HCT116 (cell line): ENCODE data around the gene LRRK2. TPM values are rescaled to one million over a fixed set of nuclear protein-coding genes. Genes with fewer than 3 reads are reported as not detected.

ENCODE experiments used
- ATAC-seq: fragments of 200-7000 bp; cut with Tn5 transposase; 2 replicates; pipeline ENCODE4 v1.9.1; 2020; ENCODE audit warnings: mild to moderate bottlenecking, moderate library complexity
- BruUV-seq: library from RNA; stranded (reverse); fragments of 400-500 nt; replicated peaks from 2 replicates; lab custom pipeline; 2021; lab: Mats Ljungman, UMichigan
- CTCF ChIA-PET: fragments of 300-600 bp; sonication (Branson Sonifier 250); formaldehyde crosslinking; loops from one replicate; lab custom pipeline; 2021; ENCODE audit warnings: antibody characterized with exemption; lab: Charles Lee
- POLR2A ChIA-PET: fragments of 300-600, 350-600 bp; sonication (Branson Sonifier 250); formaldehyde crosslinking; loops from one replicate; lab custom pipeline; 2021; ENCODE audit warnings: antibody characterized with exemption; lab: Charles Lee
- RAD21 ChIA-PET, 2 experiments: fragments of 300-600 bp; sonication (Branson Sonifier 250); formaldehyde crosslinking; loops; one replicate each; lab custom pipeline; 2023; ENCODE audit warnings: low total read pairs in 2 of 2; ENCODE audit not compliant: uncharacterized antibody in 2 of 2, unreplicated experiment in 2 of 2, low non-redundant PET in 1 of 2; lab: Charles Lee
- DNase-seq: peaks from one replicate; pipeline ENCODE4 v3.0.0-alpha.2; 2010; ENCODE audit warnings: low read depth, low spot score
- H2AFZ ChIP-seq: fragments of 200-600 bp; shearing (Covaris generic), sonication (generic); 2 replicates; pipeline ENCODE4 v1.6.1; 2017; ENCODE audit warnings: low read depth, mixed run types, mixed read lengths, antibody characterized with exemption, low read length; ENCODE audit not compliant: poor library complexity, severe bottlenecking
- H3K27ac ChIP-seq: 2 replicates; pipeline ENCODE4 v1.5.1; 2012; ENCODE audit warnings: low read depth, low read length
- H3K27me3 ChIP-seq: fragments of 200-600 bp; sonication (generic); 2 replicates; pipeline ENCODE4 v1.6.1; 2016; ENCODE audit warnings: mixed run types, low read length, mixed read lengths; ENCODE audit not compliant: insufficient read depth
- H3K36me3 ChIP-seq, 2 experiments: fragments of 200-500 bp in 1 of 2; fragments of 200-600 bp in 1 of 2; sonication (Bioruptor generic) in 1 of 2; sonication (generic) in 1 of 2; 2 replicates each; pipeline versions ENCODE4 v1.5.1 to v1.6.1; 2014 to 2016; ENCODE audit warnings: low read length in 2 of 2, inconsistent platforms in 1 of 2, mixed read lengths in 1 of 2, mixed run types in 1 of 2; ENCODE audit not compliant: insufficient read depth in 2 of 2, control insufficient read depth in 1 of 2
- H3K4me1 ChIP-seq, 2 experiments: fragments of 200-600 bp in 1 of 2; sonication (generic) in 1 of 2; 2 replicates each; pipeline versions ENCODE4 v1.5.1 to v1.6.1; 2012 to 2017; ENCODE audit warnings: low read length in 2 of 2, inconsistent platforms in 1 of 2, mild to moderate bottlenecking in 1 of 2, mixed read lengths in 1 of 2, mixed run types in 1 of 2, moderate library complexity in 1 of 2; ENCODE audit not compliant: insufficient read depth in 2 of 2, control insufficient read depth in 1 of 2
- H3K4me2 ChIP-seq: fragments of 200-600 bp; sonication (generic); 2 replicates; pipeline ENCODE4 v1.6.1; 2017; ENCODE audit warnings: mixed run types, low read length, mixed read lengths
- H3K4me3 ChIP-seq, 2 experiments: fragments of 200-600 bp in 1 of 2; sonication (generic) in 1 of 2; replicated peaks in 1 of 2; 2 replicates each; pipeline ENCODE4 v1.5.1; 2011 to 2016; ENCODE audit warnings: low read length in 2 of 2, control low read depth in 1 of 2, low read depth in 1 of 2, mild to moderate bottlenecking in 1 of 2, mixed read lengths in 1 of 2, mixed run types in 1 of 2
- H3K79me2 ChIP-seq: fragments of 200-600 bp; sonication (generic); 2 replicates; pipeline ENCODE4 v1.6.1; 2017; ENCODE audit warnings: mild to moderate bottlenecking, mixed run types, low read length, moderate library complexity, mixed read lengths; ENCODE audit not compliant: insufficient read depth
- H3K9ac ChIP-seq: fragments of 200-600 bp; sonication (generic); 2 replicates; pipeline ENCODE4 v1.6.1; 2016; ENCODE audit warnings: low read length, mixed read lengths
- H3K9me2 ChIP-seq: fragments of 200-600 bp; sonication (generic), shearing (Covaris generic); 2 replicates; pipeline ENCODE4 v1.6.1; 2017; ENCODE audit warnings: mixed run types, mild to moderate bottlenecking, moderate library complexity; ENCODE audit not compliant: insufficient read depth
- H3K9me3 ChIP-seq, 2 experiments: fragments of 200-500 bp in 1 of 2; fragments of 200-600 bp in 1 of 2; sonication (Bioruptor generic) in 1 of 2; sonication (generic) in 1 of 2; 2 replicates each; pipeline ENCODE4 v1.6.1; 2014 to 2017; ENCODE audit warnings: low read length in 2 of 2, mixed read lengths in 2 of 2, inconsistent platforms in 1 of 2, low read depth in 1 of 2, mild to moderate bottlenecking in 1 of 2, mixed run types in 1 of 2, moderate library complexity in 1 of 2; ENCODE audit not compliant: control insufficient read depth in 1 of 2, insufficient read depth in 1 of 2
- H4K20me1 ChIP-seq: fragments of 200-600 bp; sonication (generic), shearing (Covaris generic); 2 replicates; pipeline ENCODE4 v1.6.1; 2017; ENCODE audit warnings: mixed run types, mild to moderate bottlenecking, moderate library complexity; ENCODE audit not compliant: insufficient read depth
- ATF3 ChIP-seq: IDR thresholded peaks from 2 replicates; pipeline ENCODE4 v1.6.1; 2012
- CEBPB ChIP-seq: IDR thresholded peaks from 2 replicates; pipeline ENCODE4 v1.6.1; 2012; ENCODE audit warnings: low read depth
- EGR1 ChIP-seq: IDR thresholded peaks from 2 replicates; pipeline ENCODE4 v1.6.1; 2012; ENCODE audit warnings: low read depth
- ELF1 ChIP-seq: IDR thresholded peaks from 2 replicates; pipeline ENCODE4 v1.6.1; 2012; ENCODE audit warnings: low read depth, borderline replicate concordance
- FOSL1 ChIP-seq: IDR thresholded peaks from 2 replicates; pipeline ENCODE4 v1.6.1; 2012; ENCODE audit warnings: low read depth
- SP1 ChIP-seq: IDR thresholded peaks from 2 replicates; pipeline ENCODE4 v1.6.1; 2012; ENCODE audit warnings: low read depth
- TCF7L2 ChIP-seq: IDR thresholded peaks from 2 replicates; pipeline ENCODE4 v1.7.0; 2011; ENCODE audit warnings: borderline replicate concordance, inconsistent platforms; ENCODE audit not compliant: insufficient read depth, insufficient read length; ENCODE audit errors: extremely low read depth
- ZBTB33 ChIP-seq: IDR thresholded peaks from 2 replicates; pipeline ENCODE4 v1.6.1; 2011; ENCODE audit warnings: mild to moderate bottlenecking, low read length, moderate library complexity; ENCODE audit not compliant: insufficient replicate concordance; ENCODE audit errors: extremely low read depth
- ZNF274 ChIP-seq: fragments of 200-500 bp; sonication (Bioruptor generic); IDR thresholded peaks from 2 replicates; pipeline ENCODE4 v1.6.1; 2014; ENCODE audit warnings: mild to moderate bottlenecking, low read depth, low read length, inconsistent platforms
- intact Hi-C: fragments of 100-400 bp; cut with micrococcal nuclease; formaldehyde crosslinking; loops from 2 replicates; pipeline ENCODE4 v1.10.0; 2022
- total RNA-seq: library from RNA; stranded (reverse); gene quantifications from one replicate; pipeline ENCODE4 v1.2.1, GENCODE V29; 2021; ENCODE audit not compliant: unreplicated experiment

LRRK2 gene
- total RNA-seq, 1 experiment from 2014 or later: 0.20 TPM

- ChIA-PET RAD21 (no interaction called here), CTCF (no interaction called here), POLR2A (no interaction called here)
- Histone ChIP-seq H3K9me2 (no peaks in the 10 kb centered on the region), H3K27ac (no peak overlapping the region), H3K9me3 (peaks cover 0 to 2% of the 10 kb centered on the region in 2 experiments; a peak in 1 of 4 replicates), H3K27me3 (no peaks in the 10 kb centered on the region), H4K20me1 (no peaks in the 10 kb centered on the region), H3K4me1 (no peaks in the 10 kb centered on the region), H3K9ac (no peak overlapping the region), H2AFZ (no peak overlapping the region), H3K4me3 (no peak overlapping the region), H3K4me2 (no peak overlapping the region), H3K79me2 (no peaks in the 10 kb centered on the region), H3K36me3 (no peaks in the 10 kb centered on the region)
- intact Hi-C loops: loop anchor here (5.0 kb wide), 1 partner anchor 286 kb away; no protein-coding TSS in a partner anchor
- no TSS peak for BruUV-seq
- TF ChIP-seq ELF1 (no peak), FOSL1 (no peak), ZBTB33 (no peak), ZNF274 (no peak), EGR1 (no peak), ATF3 (no peak), TCF7L2 (no peak), CEBPB (no peak), SP1 (no peak)
- DNase-seq (no peak), ATAC-seq (no peak)
These were observed 111.2 kb downstream of the LRRK2 start for GRCh38 chr12:40335991-40336390.
